ENCODE data around the gene NR4A3. TPM values are rescaled to one million over a fixed set of nuclear protein-coding genes. Genes with fewer than 3 reads are reported as not detected.

The NR4A3 gene
- total and polyA plus RNA-seq, 2 of the 13 experiments (the other 11 are each of a cell fraction or from before 2014, with no cell fraction given), result 0.02 to 0.09 TPM

DNA sequence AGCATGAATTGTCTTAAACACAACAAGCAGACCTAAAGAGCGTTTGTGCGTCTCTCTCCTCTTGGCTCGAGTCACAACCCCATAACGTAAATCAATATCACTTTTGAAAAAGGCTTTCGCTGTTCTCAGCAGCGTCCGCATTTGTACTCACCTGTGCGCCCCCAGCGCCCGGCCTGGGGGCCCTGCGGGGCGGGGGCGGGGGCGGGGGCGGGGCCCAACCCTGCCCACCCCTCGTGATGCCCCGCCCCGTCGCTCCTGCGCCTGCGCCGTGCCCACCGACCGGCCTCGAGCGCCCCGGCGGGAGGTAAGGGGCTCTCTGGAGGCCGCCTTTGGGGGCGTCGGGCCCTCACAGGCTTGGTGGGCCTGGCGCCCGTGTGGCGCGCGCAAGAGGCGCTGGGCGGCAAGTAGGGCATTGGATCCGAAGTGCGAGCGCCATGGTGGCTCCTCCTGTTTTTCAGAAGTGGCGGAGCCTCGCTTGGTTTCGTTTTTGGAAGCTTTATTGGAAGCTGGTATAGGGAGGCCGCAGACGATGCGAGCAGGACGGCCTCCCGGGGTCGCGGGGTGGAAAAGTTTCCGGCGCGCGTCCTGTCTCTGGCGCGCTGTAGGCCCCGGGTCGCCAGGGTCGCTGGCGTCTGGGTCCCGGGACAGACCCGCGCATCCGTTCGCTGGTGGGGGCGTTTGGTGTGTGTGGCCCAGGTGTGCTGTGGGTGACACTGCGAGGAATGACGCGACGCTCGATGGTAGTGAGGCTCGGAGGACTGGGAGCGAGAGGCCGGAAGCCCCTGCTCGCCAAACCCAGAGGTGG, 84.9 kb downstream of the NR4A3 start, which contains the start of gene STX17 (continued):
- TF ChIP-seq PATZ1 (CRISPR knock-in tag; IDR thresholded peaks at IDR 0.05) (peak; percentile 91), ZHX2 (IDR thresholded peaks at IDR 0.05; ENCODE audit: low read depth) (no peak), ZHX2 (CRISPR knock-in tag; IDR thresholded peaks at IDR 0.05; ENCODE audit: borderline replicate concordance) (0 out of 2 replicates have a peak, but pooled peaks have one; percentile 36), ZNF749 (CRISPR knock-in tag; IDR thresholded peaks at IDR 0.05; ENCODE audit: borderline replicate concordance) (0 out of 2 replicates have a peak, but pooled peaks have one; percentile 47), ETV6 (CRISPR knock-in tag; conservative IDR thresholded peaks at IDR 0.05) (peak; percentile 13; the same call in 1 of the 2 replicates), ZNF30 (CRISPR knock-in tag; IDR thresholded peaks at IDR 0.05) (no peak), ZNF552 (CRISPR knock-in tag; IDR thresholded peaks at IDR 0.05; ENCODE audit: borderline replicate concordance) (0 out of 2 replicates have a peak, but pooled peaks have one; percentile 43), EED (CRISPR knock-in tag; IDR thresholded peaks at IDR 0.05) (peak; percentile 82; the same call in 1 of the 2 replicates), HNRNPL (IDR thresholded peaks at IDR 0.05; ENCODE audit: low read depth, low read length) (peak; percentile 67; the same call in 1 of the 2 replicates), ATF5 (CRISPR knock-in tag; IDR thresholded peaks at IDR 0.05; ENCODE audit: low read depth) (no peak), ZBTB7A (CRISPR knock-in tag; IDR thresholded peaks at IDR 0.05) (peak; percentile 88), TAF1 (CRISPR knock-in tag; IDR thresholded peaks at IDR 0.05) (peak; percentile 83), REL (CRISPR knock-in tag; conservative IDR thresholded peaks at IDR 0.05) (no peak)
- TF ChIP-seq, protein P1, sequence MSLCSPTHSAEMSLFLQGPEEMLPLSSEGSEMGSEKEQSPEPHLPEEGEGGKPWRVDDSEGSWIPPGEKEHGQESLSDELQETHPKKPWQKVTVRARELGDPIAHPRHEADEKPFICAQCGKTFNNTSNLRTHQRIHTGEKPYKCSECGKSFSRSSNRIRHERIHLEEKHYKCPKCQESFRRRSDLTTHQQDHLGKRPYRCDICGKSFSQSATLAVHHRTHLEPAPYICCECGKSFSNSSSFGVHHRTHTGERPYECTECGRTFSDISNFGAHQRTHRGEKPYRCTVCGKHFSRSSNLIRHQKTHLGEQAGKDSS (CRISPR knock-in tag; IDR thresholded peaks at IDR 0.05; ENCODE audit: borderline replicate concordance, low read depth), result peak; percentile 48; the same call in 1 of the 2 replicates

Measured in HepG2 (cell line).